ENCODE data around the gene AKAP13. TPM values are rescaled to one million over a fixed set of nuclear protein-coding genes. Genes with fewer than 3 reads are reported as not detected.
"Not testable (repeated sequence)": the region's sequence is repeated elsewhere in the genome, so short reads cannot be mapped to it uniquely, and the experiment has no call there.

AKAP13 gene
- total RNA-seq, 2 donors from 2014 or later = 151 to 159 TPM

DNA sequence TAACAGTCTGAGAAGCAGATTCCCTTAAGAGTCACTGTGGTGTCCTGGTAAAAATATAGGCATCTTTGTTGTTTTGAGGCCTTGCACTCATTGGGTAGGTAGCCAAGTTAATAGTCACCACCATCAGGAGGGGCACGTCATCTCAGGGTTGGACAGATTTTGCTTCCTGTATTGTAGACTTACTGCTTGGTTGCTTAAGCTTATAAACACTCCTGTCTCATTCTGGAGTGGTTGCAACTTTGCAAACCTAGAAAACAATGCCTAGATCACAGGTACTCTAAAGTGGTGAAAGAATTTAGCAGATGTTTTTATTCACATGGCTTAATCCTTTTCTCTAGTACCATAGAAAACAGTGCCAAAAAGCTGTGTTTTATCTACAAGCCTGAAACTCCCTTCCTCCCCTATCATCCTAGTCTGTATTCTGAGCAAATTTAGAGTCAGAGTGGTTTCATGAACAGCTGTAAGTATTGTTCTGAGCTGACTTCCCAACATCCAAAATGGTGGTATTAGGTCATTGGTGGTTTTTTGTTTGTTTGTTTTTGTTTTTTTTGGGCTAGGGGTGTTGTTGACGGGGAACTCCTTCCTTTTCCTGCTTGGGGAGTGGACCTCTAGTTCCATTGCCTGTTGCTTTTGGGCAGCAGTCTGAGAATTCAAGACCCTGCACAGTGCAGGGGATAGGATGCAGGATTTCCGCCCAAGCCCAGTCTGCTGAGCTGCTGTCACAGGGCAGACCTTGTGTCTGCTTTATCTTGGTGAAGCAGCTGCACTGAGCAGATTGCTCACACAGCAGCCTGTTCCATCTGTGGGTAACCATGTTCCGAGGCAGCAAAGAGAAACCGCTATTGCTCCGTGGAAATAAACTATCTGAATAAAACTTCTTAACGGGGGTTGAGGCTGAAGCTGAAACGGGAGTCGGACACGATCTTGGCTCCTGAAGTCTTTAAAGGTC is 202.0 kb downstream of the AKAP13 start:
- ATAC-seq (peak; percentile 41), DNase-seq (peak; percentile 59 to 68)
- intact Hi-C loops (cut with DNase I, micrococcal nuclease) = no loop called here

DNA sequence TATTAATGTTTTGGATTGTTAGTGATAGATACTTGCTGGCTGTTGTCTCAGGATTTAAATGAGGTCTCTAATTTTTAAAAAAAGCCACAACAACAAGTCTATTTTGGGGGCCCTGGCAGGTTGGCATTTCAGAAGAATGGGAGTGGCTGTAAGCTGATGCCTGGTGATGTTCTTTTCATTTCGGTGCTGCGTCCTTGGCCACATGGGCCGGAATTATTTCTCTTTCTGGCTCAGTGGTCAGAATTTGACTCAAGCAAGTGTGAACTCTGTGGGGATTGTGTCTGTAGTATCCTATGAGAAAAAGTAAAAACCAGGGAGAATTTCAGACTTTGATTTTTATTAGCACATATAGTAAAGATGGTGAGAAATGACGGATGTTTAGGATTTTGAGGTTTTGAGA is 203.0 kb downstream of the AKAP13 start:
- no peak for DNase-seq
- intact Hi-C loops (cut with DNase I, micrococcal nuclease) = no loop called here
- ATAC-seq = no peak

DNA sequence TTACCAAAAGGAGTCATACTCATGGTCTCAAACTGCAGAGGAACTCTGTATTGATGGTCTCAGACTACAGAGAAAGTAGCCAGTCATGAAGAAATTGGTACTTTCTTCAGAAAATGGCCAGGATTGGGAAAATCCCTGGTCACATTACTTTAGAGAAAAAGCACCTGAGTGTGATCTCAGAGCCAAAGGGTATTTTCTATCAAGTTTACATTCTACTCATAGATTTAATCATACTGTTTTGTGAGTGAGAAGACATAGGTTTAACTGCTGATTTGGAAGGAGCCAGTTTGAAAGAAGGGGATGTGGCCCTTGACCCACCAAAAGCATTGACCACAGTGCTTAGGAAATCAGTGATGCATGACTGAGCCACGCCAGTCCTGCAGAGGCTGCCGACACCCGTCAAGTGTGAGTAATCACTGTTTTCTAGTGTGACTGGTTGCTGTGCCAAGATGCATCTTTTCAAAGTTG is 203.6 kb downstream of the AKAP13 start:
- ATAC-seq (no peak), DNase-seq (peak; percentile 29 to 58)
- intact Hi-C loops (cut with DNase I, micrococcal nuclease) = no loop called here

DNA sequence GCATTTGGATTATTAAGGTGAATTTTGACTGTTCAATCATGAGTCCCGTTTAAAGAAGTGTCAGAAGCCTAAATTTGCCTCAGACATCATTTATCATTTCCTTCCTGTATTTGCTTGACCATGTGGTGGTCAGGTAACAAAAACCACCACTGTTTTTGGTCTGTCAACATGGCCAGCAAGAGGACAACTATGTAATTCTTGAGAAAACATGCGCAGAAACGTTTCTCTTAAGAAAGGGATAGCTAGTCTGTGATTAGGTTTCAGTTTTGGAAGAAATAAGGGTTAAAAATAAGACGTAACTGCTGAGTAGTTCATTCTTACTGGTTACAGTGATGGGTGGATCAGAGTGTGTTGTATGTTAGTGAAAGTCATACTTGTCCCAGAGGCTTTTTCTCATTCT is 204.5 kb downstream of the AKAP13 start:
- intact Hi-C loops (cut with DNase I, micrococcal nuclease) = no loop called here
- ATAC-seq (no peak), DNase-seq (no peak)

DNA sequence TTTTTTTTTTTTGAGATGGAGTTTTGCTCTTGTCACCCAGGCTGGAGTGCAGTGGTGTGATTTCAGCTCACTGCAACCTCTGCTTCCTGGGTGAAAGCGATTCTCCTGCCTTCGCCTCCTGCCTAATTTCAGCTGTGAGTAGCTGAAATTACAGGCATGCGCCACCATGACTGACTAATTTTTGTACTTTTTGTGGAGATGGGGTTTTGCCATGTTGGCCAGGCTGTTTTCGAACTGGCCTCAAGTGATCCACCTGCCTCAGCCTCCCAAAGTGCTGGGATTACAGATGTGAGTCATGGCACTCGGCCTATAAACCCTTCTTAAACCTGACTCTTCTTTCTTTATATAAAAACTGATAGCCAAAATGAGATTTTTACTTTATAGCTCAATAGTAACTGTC is 205.8 kb downstream of the AKAP13 start:
- DNase-seq; intact Hi-C loops (cut with DNase I, micrococcal nuclease); ATAC-seq: not testable (repeated sequence)

DNA sequence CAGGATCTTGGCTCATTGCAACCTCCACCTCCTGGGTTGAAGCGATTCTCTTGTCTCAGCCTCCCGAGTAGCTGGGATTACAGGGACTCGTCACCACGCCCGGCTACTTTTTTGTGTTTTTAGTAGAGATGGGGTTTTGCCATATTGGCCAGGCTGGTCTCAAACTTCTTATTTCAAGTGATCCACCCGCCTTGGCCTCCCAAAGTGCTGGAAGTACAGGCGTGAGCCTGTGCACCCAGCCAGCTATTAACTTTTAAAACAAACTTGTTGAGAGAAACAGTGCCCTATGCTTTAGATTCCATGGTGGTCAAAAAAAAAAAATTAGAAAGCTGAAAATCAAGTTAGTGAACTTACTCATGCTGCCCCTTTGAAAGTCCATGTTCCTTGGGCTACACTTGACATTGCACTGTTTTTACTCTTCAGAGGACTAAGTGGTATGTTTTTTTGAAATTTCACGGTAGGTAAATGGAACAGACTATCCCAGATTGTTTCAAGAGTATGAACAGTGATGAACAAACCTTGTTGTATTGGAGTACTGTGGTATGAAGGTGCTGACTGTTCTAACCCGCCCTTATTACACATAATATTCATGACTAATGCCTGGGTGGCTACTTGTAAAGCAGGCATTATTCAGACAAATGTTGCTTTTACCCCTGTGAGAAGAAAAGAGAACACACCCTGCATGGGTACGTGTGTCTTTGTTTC is 207.5 kb downstream of the AKAP13 start:
- peak; percentile 22 for ATAC-seq
- intact Hi-C loops (cut with DNase I, micrococcal nuclease) = no loop called here
- no peak for DNase-seq

DNA sequence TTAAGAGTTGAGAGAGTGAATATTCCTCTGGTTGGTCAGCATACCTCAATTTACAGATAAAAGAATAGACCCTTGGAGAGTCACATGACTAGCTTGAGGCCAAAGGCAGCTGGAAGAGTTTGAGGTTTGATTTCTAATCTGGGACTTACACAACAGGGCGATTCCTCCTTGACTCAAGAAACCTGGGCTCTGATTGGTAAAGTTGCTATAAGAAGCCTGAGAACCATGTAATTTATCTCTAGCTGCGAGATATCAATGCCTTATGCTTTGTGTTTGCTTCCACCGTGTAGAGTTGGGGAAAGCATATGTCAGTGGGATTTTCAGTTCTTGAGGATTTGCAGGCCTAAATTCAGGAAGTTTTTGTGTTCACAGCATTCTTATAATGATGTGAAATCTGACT is 208.3 kb downstream of the AKAP13 start:
- DNase-seq (no peak), ATAC-seq (peak; percentile 20)
- intact Hi-C loops (cut with DNase I, micrococcal nuclease) = no loop called here

DNA sequence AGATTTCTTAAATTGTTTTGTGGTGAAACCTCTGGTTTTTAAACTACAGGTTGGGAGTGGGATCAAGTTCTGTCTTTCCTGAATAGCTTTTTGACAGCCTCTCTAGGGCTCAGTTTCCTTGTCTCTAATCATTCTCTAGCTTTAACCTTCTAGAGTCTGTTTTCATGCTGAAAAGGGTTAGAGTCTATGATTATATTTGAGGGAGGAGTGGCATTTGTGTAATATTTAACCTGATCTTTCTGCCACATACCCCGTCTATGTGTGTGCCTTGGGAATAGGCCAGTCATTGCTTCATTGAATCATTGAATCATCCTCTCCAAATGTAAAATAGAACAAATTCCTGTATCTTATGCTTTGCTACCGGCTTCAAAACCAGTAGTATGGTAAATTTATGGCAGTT is 209.4 kb downstream of the AKAP13 start:
- ATAC-seq (peak; percentile 84), DNase-seq (no peak)
- intact Hi-C loops (cut with DNase I, micrococcal nuclease) = no loop called here

DNA sequence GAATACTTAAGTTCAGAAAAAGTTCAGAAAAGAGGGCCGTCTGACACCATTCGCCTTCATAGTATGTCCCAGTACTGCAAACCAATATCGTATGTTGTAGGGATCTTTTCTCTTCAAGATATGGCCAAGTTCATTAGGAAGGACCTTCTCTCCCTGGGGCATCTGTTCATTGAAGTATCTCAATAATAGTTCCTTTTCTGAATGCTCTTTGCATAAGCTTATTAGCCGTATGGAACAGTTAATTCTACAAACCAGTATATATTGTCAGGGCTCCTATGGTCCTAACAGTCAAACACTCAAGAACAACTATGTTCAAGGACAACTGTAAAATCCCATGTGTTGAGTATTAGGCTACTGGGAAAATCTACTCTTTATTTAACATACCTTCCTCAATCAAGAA is 211.2 kb downstream of the AKAP13 start:
- intact Hi-C loops (cut with DNase I, micrococcal nuclease) = no loop called here
- no peak for ATAC-seq
- no peak for DNase-seq

DNA sequence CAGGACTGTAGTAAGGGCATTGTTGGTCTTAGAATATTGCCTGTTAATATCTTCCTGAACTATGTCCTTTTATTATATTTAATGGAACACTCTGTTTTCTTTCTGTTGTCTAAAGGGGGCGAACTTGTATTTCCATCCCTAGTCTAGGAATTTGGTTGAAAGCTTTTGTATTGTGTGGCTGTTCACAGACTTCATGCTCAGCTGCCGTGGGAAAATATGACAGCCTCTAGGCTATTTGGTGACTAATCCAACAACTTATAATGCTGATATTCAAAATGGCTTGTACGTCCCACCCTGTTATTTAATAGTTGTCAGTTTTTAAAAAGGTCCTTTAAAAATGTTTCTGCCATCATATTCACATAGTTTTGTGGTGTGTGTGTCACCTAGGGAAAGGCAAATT is 211.7 kb downstream of the AKAP13 start:
- no peak for DNase-seq
- intact Hi-C loops (cut with DNase I, micrococcal nuclease) = no loop called here
- ATAC-seq = no peak

DNA sequence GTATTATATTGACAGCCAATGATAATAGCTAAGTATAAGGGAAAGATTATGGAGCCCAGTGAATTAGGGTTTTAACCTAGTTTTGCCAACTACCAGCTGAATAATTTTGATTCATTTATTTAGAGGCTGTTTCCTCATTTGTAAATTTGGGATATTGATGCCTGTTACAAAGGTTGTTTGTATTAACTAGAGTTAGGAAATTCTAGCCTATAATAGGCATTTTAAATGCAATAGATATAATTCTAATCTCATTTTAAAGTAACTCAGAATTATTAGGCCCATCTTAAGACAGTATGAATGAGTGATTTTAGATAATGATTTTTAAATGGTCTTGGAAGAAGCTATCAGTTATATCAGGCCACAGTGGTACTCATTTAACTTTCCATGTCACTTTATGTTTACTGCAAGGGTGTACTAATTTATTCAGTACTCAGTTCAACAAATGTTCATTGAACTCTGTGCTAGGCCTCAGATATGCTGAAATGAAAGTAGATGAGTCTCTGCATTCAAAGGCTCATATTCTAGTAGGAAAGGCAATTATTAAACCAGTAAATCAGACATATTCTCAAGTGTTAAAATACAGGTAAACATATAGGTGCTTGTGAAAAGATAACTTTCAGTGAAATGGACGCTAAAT is 213.5 kb downstream of the AKAP13 start:
- ATAC-seq (no peak), DNase-seq (no peak)
- intact Hi-C loops (cut with DNase I, micrococcal nuclease) = no loop called here

DNA sequence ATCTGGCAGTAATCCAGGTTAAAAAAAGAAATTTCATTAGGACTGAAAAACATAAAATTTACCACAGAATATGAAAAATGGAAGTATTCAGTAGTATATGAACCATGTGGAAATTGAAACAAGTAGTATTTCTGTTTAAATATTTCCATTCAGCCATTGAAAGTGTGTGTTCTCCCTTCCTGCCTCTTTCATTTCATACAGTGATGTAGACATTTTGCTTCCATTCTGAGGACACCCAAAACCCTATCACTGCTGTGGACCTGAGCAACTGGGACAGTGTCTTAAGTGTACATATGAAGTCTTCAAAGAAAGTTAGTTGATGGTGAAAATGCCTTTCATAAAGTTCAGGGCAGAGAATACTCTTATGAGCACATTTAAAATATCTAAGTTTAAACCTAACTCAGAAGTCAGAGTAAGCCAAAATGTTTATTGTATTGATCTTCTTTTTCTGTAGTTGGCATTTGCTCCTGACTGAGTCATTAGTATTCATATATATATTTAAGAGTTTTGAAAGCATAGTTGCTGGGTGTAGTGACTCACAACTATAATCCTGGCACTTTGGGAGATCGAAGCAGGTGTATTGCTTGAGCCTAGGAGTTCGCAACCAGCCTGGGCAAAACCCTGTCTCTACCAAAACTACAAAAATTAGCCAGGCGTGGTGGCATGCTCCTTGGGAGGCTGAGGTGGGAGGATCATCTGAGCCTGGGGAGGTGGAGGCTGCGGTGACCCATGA is 215.6 kb downstream of the AKAP13 start:
- ATAC-seq (no peak), DNase-seq (no peak)
- intact Hi-C loops (cut with DNase I, micrococcal nuclease) = no loop called here

DNA sequence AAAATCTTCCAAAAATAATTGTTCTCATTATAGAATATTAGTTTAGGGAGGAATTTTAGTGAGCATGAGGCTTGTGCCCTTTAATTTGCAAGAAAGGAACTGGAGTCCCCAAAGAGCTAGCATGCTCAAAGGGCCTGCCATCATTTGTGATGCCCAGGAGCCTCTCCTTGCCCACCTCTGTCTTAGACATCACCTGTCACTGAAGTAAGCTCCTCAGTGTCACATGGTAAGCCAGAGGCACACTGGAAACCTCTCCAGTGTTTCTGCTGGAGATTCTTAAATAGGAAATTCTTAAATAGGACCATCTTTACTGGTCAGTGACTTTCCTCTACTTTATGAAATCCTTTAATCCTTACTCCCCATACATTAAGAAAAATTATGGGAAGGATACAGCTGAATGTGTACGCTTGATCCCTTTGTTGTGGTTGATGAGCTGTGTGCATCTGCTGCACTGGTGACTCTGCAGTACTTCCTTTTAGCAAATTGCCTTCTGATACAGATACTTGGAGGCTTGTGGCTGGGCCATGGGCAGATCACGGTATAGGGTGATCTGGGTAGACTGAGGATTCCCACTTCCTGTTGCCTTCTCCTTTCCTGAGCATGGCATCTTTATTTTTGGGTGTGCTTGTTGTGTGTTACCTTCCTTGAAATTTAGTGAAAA is 216.9 kb downstream of the AKAP13 start:
- DNase-seq = no peak
- intact Hi-C loops (cut with DNase I, micrococcal nuclease) = no loop called here
- ATAC-seq = no peak

DNA sequence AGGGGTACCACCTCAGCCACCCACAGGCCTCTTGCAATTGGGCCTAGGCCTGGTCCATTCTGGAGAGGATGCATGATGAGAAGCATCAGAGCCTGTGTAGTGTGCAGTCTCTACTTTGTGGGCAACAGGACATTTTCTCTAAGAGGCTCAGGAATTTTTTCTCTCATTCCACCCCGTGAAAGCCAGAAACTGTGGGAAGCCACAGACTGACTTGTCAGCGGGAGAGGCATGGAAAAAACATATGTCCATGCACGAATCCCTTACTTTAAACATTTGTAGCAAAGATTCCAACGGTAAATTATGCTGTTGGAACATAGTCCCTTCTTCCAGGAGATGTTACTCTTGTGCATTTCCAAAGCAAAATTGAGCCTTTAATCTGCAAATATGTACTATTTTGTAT is 217.8 kb downstream of the AKAP13 start:
- DNase-seq (no peak), ATAC-seq (no peak)
- intact Hi-C loops (cut with DNase I, micrococcal nuclease) = no loop called here

DNA sequence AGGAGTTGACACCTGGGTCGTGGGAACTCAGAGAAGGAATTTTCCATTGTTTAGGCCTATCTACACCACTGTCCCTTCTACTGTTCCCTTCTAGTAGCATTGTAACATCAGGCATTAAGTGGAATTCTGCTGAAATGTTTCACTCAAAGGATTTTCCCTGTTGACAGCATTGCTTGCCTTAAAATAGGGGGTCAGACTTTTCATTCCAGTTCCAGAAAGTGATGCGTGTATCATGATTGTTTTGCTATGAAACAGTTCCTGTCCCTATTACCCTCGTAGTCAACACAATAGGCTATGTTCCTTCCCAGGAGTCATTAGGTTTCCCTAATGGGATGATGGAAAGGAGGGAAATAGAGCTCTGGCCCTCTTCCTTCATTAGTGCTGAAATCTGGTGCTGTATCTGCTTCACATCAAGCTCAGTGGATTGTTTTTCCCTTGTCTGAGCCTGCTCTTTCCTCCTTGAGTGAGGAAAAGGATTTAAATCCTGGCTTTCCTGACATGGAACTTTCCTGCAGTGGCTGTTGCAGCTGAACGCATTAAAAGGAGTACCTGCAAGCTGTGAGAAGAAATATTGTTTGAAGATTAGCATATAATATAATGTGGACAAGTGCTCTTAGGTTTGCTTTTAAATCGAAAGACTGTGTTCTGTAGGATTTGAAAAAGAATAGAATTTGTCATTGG is 218.5 kb downstream of the AKAP13 start:
- intact Hi-C loops (cut with DNase I, micrococcal nuclease) = no loop called here
- DNase-seq = no peak
- no peak for ATAC-seq

DNA sequence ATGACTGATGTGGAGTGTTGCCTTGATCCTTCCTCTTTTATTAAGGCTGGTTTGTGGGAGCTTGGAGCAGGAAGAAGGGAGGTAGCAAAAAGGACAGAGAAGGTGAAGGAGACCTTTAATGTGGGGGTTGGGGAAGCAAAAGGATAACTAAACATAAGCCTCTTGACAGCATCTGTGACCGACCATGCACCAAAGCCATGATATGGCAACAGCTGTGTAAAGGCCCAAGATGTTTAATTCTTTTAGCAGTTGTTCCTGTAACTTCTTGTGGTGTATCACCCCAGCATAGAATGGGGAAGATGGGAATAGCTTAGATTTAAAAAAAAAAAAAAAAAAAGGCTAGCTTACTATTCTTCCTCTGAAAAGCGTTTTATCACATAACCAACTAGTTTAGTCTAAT is 219.6 kb downstream of the AKAP13 start:
- intact Hi-C loops (cut with DNase I, micrococcal nuclease) = no loop called here
- no peak for ATAC-seq
- DNase-seq = no peak

DNA sequence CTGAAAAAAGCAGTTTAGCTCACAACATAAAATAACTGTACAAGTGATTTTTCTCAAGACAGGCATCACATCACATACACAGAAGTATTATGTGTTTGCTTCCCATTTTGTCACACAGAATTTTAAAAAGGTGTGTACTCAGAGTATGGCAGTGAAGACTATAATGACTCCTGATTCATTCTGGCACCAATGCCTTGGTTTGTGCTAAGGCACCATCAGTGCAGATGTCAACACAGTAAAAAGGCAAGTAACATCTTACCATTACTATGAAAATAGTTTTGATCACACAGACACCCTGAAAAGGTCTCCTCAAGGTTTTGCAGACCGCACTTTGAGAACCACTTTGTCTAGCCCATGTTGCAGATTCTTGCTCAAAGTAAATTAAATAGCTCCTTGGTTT is 222.8 kb downstream of the AKAP13 start:
- ATAC-seq = no peak
- no peak for DNase-seq
- intact Hi-C loops (cut with DNase I, micrococcal nuclease) = no loop called here

DNA sequence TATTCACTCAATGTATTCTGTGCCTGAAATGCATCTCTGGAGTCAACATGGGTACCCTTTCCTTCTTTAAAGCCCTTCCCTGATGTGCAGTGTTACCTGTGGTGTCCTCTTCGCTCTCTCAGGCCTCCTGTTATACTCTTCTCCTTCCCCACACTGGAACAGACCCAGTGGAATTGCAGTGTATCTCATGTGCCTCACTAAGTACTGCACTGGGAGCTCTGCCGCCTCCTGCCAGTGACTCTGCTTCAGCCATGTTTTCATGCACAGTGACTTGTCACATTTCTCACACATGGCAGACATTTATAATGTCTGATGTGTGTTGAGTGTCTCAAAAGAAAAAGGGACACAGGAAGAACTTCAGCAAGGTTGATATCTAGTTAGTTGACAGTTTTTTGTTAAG is 223.3 kb downstream of the AKAP13 start:
- intact Hi-C loops (cut with DNase I, micrococcal nuclease) = no loop called here
- no peak for ATAC-seq
- DNase-seq = no peak
